WTC11 (cell line): ENCODE data around the gene GNG11. TPM values are rescaled to one million over a fixed set of nuclear protein-coding genes. Genes with fewer than 3 reads are reported as not detected.

Experiments used
- ATAC-seq: fragments of 200-7000 bp; cut with Tn5 transposase; 2 replicates; pipeline ENCODE4 v1.10.0; 2021; ENCODE audit warnings: mild to moderate bottlenecking, moderate library complexity
- CTCF ChIA-PET: fragments of 300-600 bp; sonication (Branson Sonifier 250); formaldehyde crosslinking; loops from one replicate; lab custom pipeline; 2021; ENCODE audit warnings: antibody characterized with exemption; lab: Charles Lee
- POLR2A ChIA-PET: fragments of 350-600 bp; sonication (Branson Sonifier 250); formaldehyde crosslinking; loops from one replicate; lab custom pipeline; 2021; ENCODE audit warnings: antibody characterized with exemption; lab: Charles Lee
- DNase-seq: peaks from one replicate; pipeline ENCODE4 v3.0.0; 2021; ENCODE audit warnings: low spot score
- H3K27ac Mint-ChIP-seq: 2 replicates; pipeline ENCODE4 v1.8.0; 2021; ENCODE audit warnings: mixed read lengths
- H3K27me3 Mint-ChIP-seq: 2 replicates; pipeline ENCODE4 v1.8.0; 2021; ENCODE audit warnings: low read depth, mild to moderate bottlenecking, moderate library complexity, mixed read lengths
- H3K36me3 Mint-ChIP-seq: 2 replicates; pipeline ENCODE4 v1.8.0; 2021; ENCODE audit warnings: mixed read lengths
- H3K4me1 Mint-ChIP-seq: 2 replicates; pipeline ENCODE4 v1.8.0; 2022; ENCODE audit warnings: mixed read lengths
- H3K4me3 Mint-ChIP-seq: 2 replicates; pipeline ENCODE4 v1.8.0; 2021; ENCODE audit warnings: mild to moderate bottlenecking, moderate library complexity, mixed read lengths
- H3K9me3 Mint-ChIP-seq: 2 replicates; pipeline ENCODE4 v1.8.0; 2021; ENCODE audit warnings: mixed read lengths
- AFF4 ChIP-seq: sonication (generic); formaldehyde crosslinking; IDR thresholded peaks from 2 replicates; pipeline ENCODE4 v1.8.1; 2023; ENCODE audit warnings: mild to moderate bottlenecking, missing genetic modification reagents, borderline replicate concordance
- CDX4 ChIP-seq: fragments of 250-450 bp; sonication (Bioruptor Pico); IDR thresholded peaks from 2 replicates; pipeline ENCODE4 v1.9.0; 2021; ENCODE audit warnings: moderate library complexity, mild to moderate bottlenecking, inconsistent platforms, borderline replicate concordance
- CTCF ChIP-seq: fragments of 200-600 bp; IDR thresholded peaks from 2 replicates; pipeline ENCODE4 v1.8.0; 2022; ENCODE audit warnings: antibody characterized with exemption
- EMX1 ChIP-seq: fragments of 250-450 bp; sonication (Bioruptor Pico); IDR thresholded peaks from 2 replicates; pipeline ENCODE4 v1.8.0; 2021; ENCODE audit warnings: mild to moderate bottlenecking
- ESRRA ChIP-seq: sonication (generic); formaldehyde crosslinking; IDR thresholded peaks from 2 replicates; pipeline ENCODE4 v1.8.1; 2022; ENCODE audit warnings: mild to moderate bottlenecking, missing genetic modification reagents, borderline replicate concordance
- HMGA2 ChIP-seq: fragments of 250-450 bp; sonication (Bioruptor Pico); IDR thresholded peaks from 2 replicates; pipeline ENCODE4 v1.4.0; 2021; ENCODE audit warnings: mild to moderate bottlenecking, moderate library complexity
- IRF1 ChIP-seq: sonication (generic); formaldehyde crosslinking; IDR thresholded peaks from 2 replicates; pipeline ENCODE4 v1.8.0; 2023; ENCODE audit warnings: missing genetic modification reagents
- KAT7 ChIP-seq: sonication (generic); formaldehyde crosslinking; IDR thresholded peaks from 2 replicates; pipeline ENCODE4 v1.8.1; 2023; ENCODE audit warnings: missing genetic modification reagents, mild to moderate bottlenecking, borderline replicate concordance
- NFATC4 ChIP-seq: fragments of 250-450 bp; sonication (Bioruptor Pico); IDR thresholded peaks from 2 replicates; pipeline ENCODE4 v1.9.0; 2021; ENCODE audit warnings: mild to moderate bottlenecking
- NFE2L1 ChIP-seq: sonication (generic); formaldehyde crosslinking; IDR thresholded peaks from 2 replicates; pipeline ENCODE4 v1.8.1; 2023; ENCODE audit warnings: missing genetic modification reagents
- NR3C1 ChIP-seq: sonication (generic); formaldehyde crosslinking; conservative IDR thresholded peaks from 2 replicates; pipeline ENCODE4 v1.8.1; 2023; ENCODE audit warnings: low read depth, mild to moderate bottlenecking, missing genetic modification reagents
- PRRX2 ChIP-seq: fragments of 250-450 bp; sonication (Bioruptor Pico); IDR thresholded peaks from 2 replicates; pipeline ENCODE4 v1.8.0; 2021; ENCODE audit warnings: mild to moderate bottlenecking
- RELA ChIP-seq: sonication (generic); formaldehyde crosslinking; IDR thresholded peaks from 2 replicates; pipeline ENCODE4 v1.8.1; 2022; ENCODE audit warnings: missing genetic modification reagents, mild to moderate bottlenecking, borderline replicate concordance
- RORB ChIP-seq: fragments of 250-450 bp; sonication (Bioruptor Pico); IDR thresholded peaks from 2 replicates; pipeline ENCODE4 v1.9.0; 2021; ENCODE audit warnings: mild to moderate bottlenecking
- TEAD1 ChIP-seq: sonication (generic); formaldehyde crosslinking; IDR thresholded peaks from 2 replicates; pipeline ENCODE4 v1.8.0; 2022; ENCODE audit warnings: mild to moderate bottlenecking, missing genetic modification reagents
- TEAD4 ChIP-seq: sonication (generic); formaldehyde crosslinking; IDR thresholded peaks from 2 replicates; pipeline ENCODE4 v1.8.0; 2022; ENCODE audit warnings: mild to moderate bottlenecking, missing genetic modification reagents
- ZNF121 ChIP-seq: sonication (generic); formaldehyde crosslinking; IDR thresholded peaks from 2 replicates; pipeline ENCODE4 v1.8.0; 2023; ENCODE audit warnings: missing genetic modification reagents
- ZNF138 ChIP-seq: sonication (generic); formaldehyde crosslinking; conservative IDR thresholded peaks from 2 replicates; pipeline ENCODE4 v1.8.1; 2022; ENCODE audit warnings: mild to moderate bottlenecking, moderate library complexity, missing genetic modification reagents
- total RNA-seq: library from RNA; stranded (reverse); gene quantifications from 3 replicates; pipeline ENCODE4 v1.2.3, GENCODE V29; 2021
- TF ChIP-seq, protein P1 (sequence below): sonication (generic); formaldehyde crosslinking; IDR thresholded peaks from 2 replicates; pipeline ENCODE4 v1.8.0; 2022; ENCODE audit warnings: mild to moderate bottlenecking, missing genetic modification reagents
- TF ChIP-seq, protein P2 (sequence below): sonication (generic); formaldehyde crosslinking; IDR thresholded peaks from 2 replicates; pipeline ENCODE4 v1.8.1; 2023; ENCODE audit warnings: mild to moderate bottlenecking, missing genetic modification reagents, moderate library complexity
- TF ChIP-seq, protein P3 (sequence below): sonication (generic); formaldehyde crosslinking; IDR thresholded peaks from 2 replicates; pipeline ENCODE4 v1.8.1; 2022; ENCODE audit warnings: mild to moderate bottlenecking, moderate library complexity, missing genetic modification reagents
- TF ChIP-seq, protein P4 (sequence below): fragments of 250-450 bp; sonication (Bioruptor Pico); IDR thresholded peaks from 2 replicates; pipeline ENCODE4 v1.8.0; 2021; ENCODE audit warnings: mild to moderate bottlenecking

The GNG11 gene
- total RNA-seq, 1 experiment from 2014 or later, result 1.7 TPM

DNA sequence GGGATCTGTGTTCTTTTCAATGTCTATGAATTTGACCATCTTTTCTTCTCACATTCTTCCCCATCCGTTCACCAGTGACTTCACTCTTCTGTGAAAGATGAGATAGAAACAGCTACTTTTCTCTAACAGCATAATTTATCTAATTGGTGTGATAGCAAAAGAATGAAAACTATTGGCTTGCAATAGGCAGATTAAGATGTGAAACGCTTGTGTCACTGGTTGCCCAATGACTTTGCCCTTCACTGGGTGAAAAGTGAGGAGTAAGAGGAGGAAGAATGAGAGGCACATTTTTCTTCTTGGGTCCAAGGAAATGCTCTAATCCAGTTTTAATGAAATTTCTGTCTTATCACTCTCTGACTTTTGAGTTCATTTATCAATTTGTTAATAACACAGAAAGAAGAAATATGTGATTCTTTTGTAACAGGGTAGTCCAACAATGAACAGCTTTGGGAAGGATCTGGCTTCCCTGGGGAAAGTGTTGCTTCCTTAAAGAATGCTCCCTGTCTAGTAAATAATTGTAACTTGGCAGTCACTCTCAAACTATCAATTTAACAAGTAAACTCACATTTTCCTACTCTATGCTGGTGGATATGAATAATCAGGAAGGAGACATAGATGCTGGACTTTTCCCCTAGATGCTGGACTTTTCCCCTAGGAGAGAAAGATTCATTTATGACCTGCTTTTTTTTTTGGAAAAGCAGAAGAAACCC lies 47.5 kb downstream of the GNG11 start:
- no peak for ATAC-seq

DNA sequence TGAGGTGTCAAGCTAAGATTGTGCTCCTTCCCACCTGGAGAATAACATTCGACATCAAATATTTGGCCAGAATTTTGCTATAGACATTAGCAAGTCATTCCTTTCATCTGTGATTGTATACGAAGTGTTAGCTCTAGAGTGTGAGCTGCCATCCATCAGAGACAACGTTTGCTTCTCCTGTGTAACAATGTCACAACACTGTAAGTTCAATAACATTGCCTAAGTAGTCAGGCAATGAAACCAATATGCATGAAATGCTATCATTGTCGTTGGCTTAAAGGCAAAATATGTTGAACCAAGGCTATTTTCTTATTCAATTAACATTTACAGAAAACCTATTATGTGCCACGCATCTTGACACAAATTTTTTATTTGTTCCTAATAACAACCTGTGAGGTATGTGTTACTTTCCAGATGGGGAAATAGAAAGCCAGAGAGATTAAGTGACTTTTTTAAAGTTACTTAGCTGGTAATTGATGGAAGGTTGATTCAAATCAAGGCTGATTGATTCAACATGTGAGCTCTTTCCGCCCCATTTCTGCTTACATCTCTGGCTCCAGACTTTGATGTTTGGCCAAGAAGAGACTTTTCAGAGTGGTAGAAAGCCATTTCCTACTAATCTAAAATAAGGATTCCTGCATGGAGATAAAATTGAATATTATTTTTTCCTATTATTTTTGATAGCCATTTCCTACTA lies 50.6 kb downstream of the GNG11 start:
- Mint-ChIP-seq H3K9me3 (no peaks in the 10 kb centered on the region; the same call in 1 of the 2 replicates), H3K4me3 (no peak overlapping the region), H3K4me1 (peaks cover 16% of the 10 kb centered on the region), H3K36me3 (no peaks in the 10 kb centered on the region), H3K27ac (no peak overlapping the region), H3K27me3 (no peaks in the 10 kb centered on the region)
- TF ChIP-seq CDX4 (CRISPR knock-in tag), result no peak
- no peak for TF ChIP-seq EMX1 (CRISPR knock-in tag)
- no peak for TF ChIP-seq ZNF121 (CRISPR knock-in tag)
- TF ChIP-seq, protein P1, sequence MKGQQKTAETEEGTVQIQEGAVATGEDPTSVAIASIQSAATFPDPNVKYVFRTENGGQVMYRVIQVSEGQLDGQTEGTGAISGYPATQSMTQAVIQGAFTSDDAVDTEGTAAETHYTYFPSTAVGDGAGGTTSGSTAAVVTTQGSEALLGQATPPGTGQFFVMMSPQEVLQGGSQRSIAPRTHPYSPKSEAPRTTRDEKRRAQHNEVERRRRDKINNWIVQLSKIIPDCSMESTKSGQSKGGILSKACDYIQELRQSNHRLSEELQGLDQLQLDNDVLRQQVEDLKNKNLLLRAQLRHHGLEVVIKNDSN (CRISPR knock-in tag), result no peak
- no peak for TF ChIP-seq TEAD1 (CRISPR knock-in tag)
- TF ChIP-seq NR3C1 (CRISPR knock-in tag), result no peak
- no peak for TF ChIP-seq TEAD4
- no peak for TF ChIP-seq PRRX2 (CRISPR knock-in tag)
- no peak for TF ChIP-seq HMGA2 (CRISPR knock-in tag)
- TF ChIP-seq NFATC4 (CRISPR knock-in tag), result no peak
- TF ChIP-seq, protein P2, sequence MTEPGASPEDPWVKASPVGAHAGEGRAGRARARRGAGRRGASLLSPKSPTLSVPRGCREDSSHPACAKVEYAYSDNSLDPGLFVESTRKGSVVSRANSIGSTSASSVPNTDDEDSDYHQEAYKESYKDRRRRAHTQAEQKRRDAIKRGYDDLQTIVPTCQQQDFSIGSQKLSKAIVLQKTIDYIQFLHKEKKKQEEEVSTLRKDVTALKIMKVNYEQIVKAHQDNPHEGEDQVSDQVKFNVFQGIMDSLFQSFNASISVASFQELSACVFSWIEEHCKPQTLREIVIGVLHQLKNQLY, result no peak
- TF ChIP-seq ZNF138 (CRISPR knock-in tag), result no peak
- TF ChIP-seq, protein P3, sequence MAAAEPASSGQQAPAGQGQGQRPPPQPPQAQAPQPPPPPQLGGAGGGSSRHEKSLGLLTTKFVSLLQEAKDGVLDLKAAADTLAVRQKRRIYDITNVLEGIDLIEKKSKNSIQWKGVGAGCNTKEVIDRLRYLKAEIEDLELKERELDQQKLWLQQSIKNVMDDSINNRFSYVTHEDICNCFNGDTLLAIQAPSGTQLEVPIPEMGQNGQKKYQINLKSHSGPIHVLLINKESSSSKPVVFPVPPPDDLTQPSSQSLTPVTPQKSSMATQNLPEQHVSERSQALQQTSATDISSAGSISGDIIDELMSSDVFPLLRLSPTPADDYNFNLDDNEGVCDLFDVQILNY (CRISPR knock-in tag), result no peak
- TF ChIP-seq, protein P4, sequence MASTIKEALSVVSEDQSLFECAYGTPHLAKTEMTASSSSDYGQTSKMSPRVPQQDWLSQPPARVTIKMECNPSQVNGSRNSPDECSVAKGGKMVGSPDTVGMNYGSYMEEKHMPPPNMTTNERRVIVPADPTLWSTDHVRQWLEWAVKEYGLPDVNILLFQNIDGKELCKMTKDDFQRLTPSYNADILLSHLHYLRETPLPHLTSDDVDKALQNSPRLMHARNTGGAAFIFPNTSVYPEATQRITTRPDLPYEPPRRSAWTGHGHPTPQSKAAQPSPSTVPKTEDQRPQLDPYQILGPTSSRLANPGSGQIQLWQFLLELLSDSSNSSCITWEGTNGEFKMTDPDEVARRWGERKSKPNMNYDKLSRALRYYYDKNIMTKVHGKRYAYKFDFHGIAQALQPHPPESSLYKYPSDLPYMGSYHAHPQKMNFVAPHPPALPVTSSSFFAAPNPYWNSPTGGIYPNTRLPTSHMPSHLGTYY (CRISPR knock-in tag), result no peak
- TF ChIP-seq KAT7 (CRISPR knock-in tag), result no peak
- no peak for TF ChIP-seq AFF4
- no peak for DNase-seq
- CTCF ChIA-PET, result interaction anchor here (0.6 kb wide), 1 partner anchor 82 kb away, joined by 4 read pairs; no protein-coding TSS in a partner anchor
- no peak for ATAC-seq
- POLR2A ChIA-PET, result no interaction called here

More for the DNA sequence above, 47.5 kb downstream of the GNG11 start:
- Mint-ChIP-seq H3K4me3 (no peak overlapping the region), H3K9me3 (no peaks in the 10 kb centered on the region), H3K4me1 (no peaks in the 10 kb centered on the region), H3K36me3 (no peaks in the 10 kb centered on the region), H3K27ac (no peak overlapping the region), H3K27me3 (no peaks in the 10 kb centered on the region)
- ChIA-PET POLR2A (no interaction called here), CTCF (no interaction called here)
- TF ChIP-seq NFE2L1 (CRISPR knock-in tag) (no peak), RELA (CRISPR knock-in tag) (no peak), RORB (CRISPR knock-in tag) (no peak), ESRRA (CRISPR knock-in tag) (no peak), CTCF (no peak), IRF1 (CRISPR knock-in tag) (no peak)
- no peak for DNase-seq
